SK-N-SH treated with all-trans-retinoic acid at 6 μM for 48 hours (cell line): ENCODE data around the gene PAK5.

ENCODE experiments used
- ARNTL ChIP-seq: fragments of 450-650 bp; formaldehyde crosslinking; IDR thresholded peaks from 2 replicates; pipeline ENCODE4 v1.5.0; 2020; ENCODE audit warnings: low read depth, mild to moderate bottlenecking, moderate library complexity, borderline replicate concordance
- CREB5 ChIP-seq: fragments of 250-450 bp; sonication (Bioruptor Pico); IDR thresholded peaks from 2 replicates; pipeline ENCODE4 v1.5.1; 2020; ENCODE audit warnings: low read depth, mild to moderate bottlenecking, moderate library complexity
- ESRRG ChIP-seq: fragments of 250-450 bp; sonication (Bioruptor Pico); IDR thresholded peaks from 2 replicates; pipeline ENCODE4 v1.6.1; 2021; ENCODE audit warnings: mild to moderate bottlenecking
- ISL1 ChIP-seq: fragments of 250-450 bp; sonication (Bioruptor Pico); IDR thresholded peaks from 2 replicates; pipeline ENCODE4 v2.1.2; 2022; ENCODE audit warnings: mild to moderate bottlenecking, moderate library complexity
- PATZ1 ChIP-seq: fragments of 250-450 bp; sonication (Bioruptor Pico); IDR thresholded peaks from 2 replicates; pipeline ENCODE4 v1.8.0; 2020; ENCODE audit warnings: mild to moderate bottlenecking, moderate library complexity, borderline replicate concordance
- TOX ChIP-seq: fragments of 250-450 bp; sonication (Bioruptor Pico); IDR thresholded peaks from 2 replicates; pipeline ENCODE4 v1.8.0; 2021; ENCODE audit warnings: mild to moderate bottlenecking, moderate library complexity, borderline replicate concordance
- TSHZ2 ChIP-seq: fragments of 250-450 bp; sonication (Bioruptor Pico); IDR thresholded peaks from 2 replicates; pipeline ENCODE4 v1.5.0; 2020; ENCODE audit warnings: mild to moderate bottlenecking, moderate library complexity

GRCh38 chr20:9838035-9838377, 870 bp downstream of the PAK5 start:
- TF ChIP-seq TSHZ2 (CRISPR knock-in tag) (no peak), TOX (no peak), ESRRG (no peak), PATZ1 (CRISPR knock-in tag) (no peak), CREB5 (CRISPR knock-in tag) (no peak), ISL1 (CRISPR knock-in tag) (no peak), ARNTL (CRISPR knock-in tag) (no peak)
